ENCODE results near the gene TCTN2. TPM values are rescaled to one million over a fixed set of nuclear protein-coding genes. Genes with fewer than 3 reads are reported as not detected.
A peak's percentile ranks its signal among the peaks of the same experiment; 100 is the strongest.

TCTN2 gene
- total RNA-seq, 1 donor from 2014 or later, result 15.8 TPM

DNA sequence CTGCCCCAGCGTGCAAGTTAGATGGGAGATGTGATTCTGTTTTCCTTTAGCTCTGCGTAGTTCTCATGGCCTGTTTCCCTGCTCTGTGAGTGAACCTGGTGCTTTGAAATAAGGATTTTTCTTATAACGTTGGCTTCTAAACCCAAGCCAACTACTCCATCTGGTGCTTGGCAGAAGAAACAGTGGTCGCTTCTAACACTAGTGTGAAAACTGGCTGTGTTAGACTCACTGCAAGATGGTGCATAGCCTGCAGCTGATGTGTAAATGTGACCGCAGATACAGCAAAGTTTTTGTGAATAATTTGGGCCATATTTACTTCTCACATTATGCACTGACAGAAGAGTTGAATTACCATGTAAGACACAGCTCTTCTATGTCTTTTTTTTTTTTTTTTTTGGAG is 25.0 kb upstream of the TCTN2 start:
- H3K27ac Mint-ChIP-seq, result no peak overlapping the region

GRCh38 chr12:123648401-123648800 is 22.5 kb upstream of the TCTN2 start:
- Mint-ChIP-seq H3K27me3 (ENCODE audit: insufficient read depth, low read depth) (no peaks in the 10 kb centered on the region), H3K9me3 (no peaks in the 10 kb centered on the region), H3K4me3 (no peak overlapping the region), H3K27ac (peak overlapping the region; percentile 2), H3K36me3 (peaks cover 16% of the 10 kb centered on the region), H3K4me1 (no peaks in the 10 kb centered on the region)
- no peaks in the 10 kb centered on the region for H4K20me1 ChIP-seq (ENCODE audit: low read depth)
- TF ChIP-seq EZH2phosphoT487 (IDR thresholded peaks at IDR 0.05) (no peak), EZH2 (IDR thresholded peaks at IDR 0.05) (no peak), CTCF (IDR thresholded peaks at IDR 0.05) (no peak)
- no peak overlapping the region for H3K4me2 ChIP-seq
- DNase-seq (ENCODE audit: low spot score), result no peak
- no peak overlapping the region for H2AFZ ChIP-seq (replicated peaks)
- H3K27me3 ChIP-seq, result no peaks in the 10 kb centered on the region
- peaks cover 26% of the 10 kb centered on the region for H3K36me3 ChIP-seq
- H3K4me1 ChIP-seq, result no peaks in the 10 kb centered on the region
- H3K4me3 ChIP-seq, result no peak overlapping the region
- H3F3A ChIP-seq (ENCODE audit: low read depth), result no peaks in the 10 kb centered on the region
- no peaks in the 10 kb centered on the region for H3K79me2 ChIP-seq (ENCODE audit: low read depth)
- no peaks in the 10 kb centered on the region for H3K9me3 ChIP-seq (ENCODE audit: low read depth)
- no peak overlapping the region for H3K27ac ChIP-seq
- no peak overlapping the region for H3K9ac ChIP-seq

More for the DNA sequence above, 25.0 kb upstream of the TCTN2 start:
- Histone ChIP-seq H3K9ac (no peak overlapping the region), H3K79me2 (ENCODE audit: low read depth) (no peaks in the 10 kb centered on the region), H3K4me2 (no peak overlapping the region), H4K20me1 (ENCODE audit: low read depth) (no peaks in the 10 kb centered on the region), H3K27ac (no peak overlapping the region), H2AFZ (replicated peaks) (no peak overlapping the region), H3F3A (ENCODE audit: low read depth) (no peaks in the 10 kb centered on the region), H3K27me3 (no peaks in the 10 kb centered on the region), H3K9me3 (ENCODE audit: low read depth) (no peaks in the 10 kb centered on the region), H3K4me1 (no peaks in the 10 kb centered on the region), H3K4me3 (no peak overlapping the region), H3K36me3 (peaks cover 20% of the 10 kb centered on the region)
- no peak for DNase-seq (ENCODE audit: low spot score)
- peaks cover 12% of the 10 kb centered on the region for H3K36me3 Mint-ChIP-seq
- no peaks in the 10 kb centered on the region for H3K9me3 Mint-ChIP-seq
- H3K4me1 Mint-ChIP-seq, result no peaks in the 10 kb centered on the region
- no peak overlapping the region for H3K4me3 Mint-ChIP-seq
- H3K27me3 Mint-ChIP-seq (ENCODE audit: insufficient read depth, low read depth), result no peaks in the 10 kb centered on the region
- TF ChIP-seq EZH2phosphoT487 (IDR thresholded peaks at IDR 0.05), result no peak
- TF ChIP-seq CTCF (IDR thresholded peaks at IDR 0.05), result no peak
- no peak for TF ChIP-seq EZH2 (IDR thresholded peaks at IDR 0.05)

GRCh38 chr12:123654129-123654701 is 16.7 kb upstream of the TCTN2 start:
- no peak overlapping the region for H3K4me2 ChIP-seq
- no peaks in the 10 kb centered on the region for H3K79me2 ChIP-seq (ENCODE audit: low read depth)
- Mint-ChIP-seq H3K4me3 (no peak overlapping the region), H3K27ac (no peak overlapping the region), H3K4me1 (no peaks in the 10 kb centered on the region), H3K27me3 (ENCODE audit: insufficient read depth, low read depth) (peaks cover 2% of the 10 kb centered on the region), H3K9me3 (no peaks in the 10 kb centered on the region), H3K36me3 (peaks cover 8% of the 10 kb centered on the region)
- H3K4me3 ChIP-seq, result no peak overlapping the region
- no peaks in the 10 kb centered on the region for H3K4me1 ChIP-seq
- H2AFZ ChIP-seq (replicated peaks), result no peak overlapping the region
- TF ChIP-seq EZH2phosphoT487 (IDR thresholded peaks at IDR 0.05), result no peak
- no peak for TF ChIP-seq CTCF (IDR thresholded peaks at IDR 0.05)
- TF ChIP-seq EZH2 (IDR thresholded peaks at IDR 0.05), result no peak
- DNase-seq (ENCODE audit: low spot score), result no peak
- H3K27me3 ChIP-seq, result no peaks in the 10 kb centered on the region
- no peak overlapping the region for H3K27ac ChIP-seq
- H3K36me3 ChIP-seq, result peaks cover 15% of the 10 kb centered on the region
- no peak overlapping the region for H3K9ac ChIP-seq
- H3F3A ChIP-seq (ENCODE audit: low read depth), result no peaks in the 10 kb centered on the region
- H3K9me3 ChIP-seq (ENCODE audit: low read depth), result no peaks in the 10 kb centered on the region
- no peaks in the 10 kb centered on the region for H4K20me1 ChIP-seq (ENCODE audit: low read depth)
